Naive thymus-derived CD4-positive, alpha-beta T cell (primary cell): ENCODE measurements around the gene ENDOU. TPM values are rescaled to one million over a fixed set of nuclear protein-coding genes. Genes with fewer than 3 reads are reported as not detected.

Source experiments
- ATAC-seq: fragments of 150-1000 bp; cut with Tn5 transposase; 2 replicates; pipeline ENCODE4 v1.10.0; 2021; ENCODE audit warnings: mild to moderate bottlenecking, moderate library complexity
- CTCF ChIA-PET: fragments of 350-600 bp; sonication (Branson Sonifier 250); formaldehyde crosslinking; loops from one replicate; lab custom pipeline; 2021; ENCODE audit warnings: antibody characterized with exemption; lab: Charles Lee
- POLR2A ChIA-PET: fragments of 350-600 bp; sonication (Branson Sonifier 250); formaldehyde crosslinking; loops from one replicate; lab custom pipeline; 2021; ENCODE audit warnings: antibody characterized with exemption, inconsistent platforms; lab: Charles Lee
- DNase-seq, 9 donors: peaks; one replicate each; pipeline versions ENCODE4 v3.0.0 to v3.0.0-alpha.2; 2020 to 2022; ENCODE audit warnings: mixed read lengths in 1 of 9
- H3K27ac ChIP-seq: one replicate; pipeline ENCODE4 v1.7.0; 2013; ENCODE audit warnings: mild to moderate bottlenecking, low read depth, low read length, moderate library complexity
- H3K27me3 ChIP-seq, 2 donors: one replicate each; pipeline ENCODE4 v1.7.0; 2013; ENCODE audit warnings: low read length in 2 of 2, mild to moderate bottlenecking in 2 of 2, moderate library complexity in 2 of 2; ENCODE audit not compliant: control insufficient read depth in 2 of 2, insufficient read depth in 2 of 2
- H3K36me3 ChIP-seq, 3 experiments: 1 replicate in 2 of 3; 2 replicates in 1 of 3; pipeline ENCODE4 v1.7.0; 2013; ENCODE audit warnings: low read length in 3 of 3, mild to moderate bottlenecking in 3 of 3, moderate library complexity in 1 of 3; ENCODE audit not compliant: insufficient read depth in 3 of 3, control insufficient read depth in 2 of 3
- H3K4me1 ChIP-seq, 2 donors: one replicate each; pipeline ENCODE4 v1.7.0; 2013; ENCODE audit warnings: low read length in 2 of 2, mild to moderate bottlenecking in 2 of 2, moderate library complexity in 1 of 2; ENCODE audit not compliant: control insufficient read depth in 2 of 2, insufficient read depth in 2 of 2
- H3K4me3 ChIP-seq: 2 replicates; pipeline ENCODE4 v1.7.0; 2013; ENCODE audit warnings: mild to moderate bottlenecking, low read length
- H3K9me3 ChIP-seq, 3 experiments: 1 replicate in 2 of 3; 2 replicates in 1 of 3; pipeline ENCODE4 v1.7.0; 2013; ENCODE audit warnings: low read length in 3 of 3; ENCODE audit not compliant: control insufficient read depth in 2 of 3
- H3K27ac Mint-ChIP-seq, 9 donors: one replicate each; pipeline ENCODE4 v1.8.0; 2020 to 2022; ENCODE audit warnings: mixed read lengths in 9 of 9, mild to moderate bottlenecking in 8 of 9, moderate library complexity in 5 of 9, inconsistent platforms in 2 of 9
- H3K27me3 Mint-ChIP-seq, 5 donors: one replicate each; pipeline ENCODE4 v1.8.0; 2021 to 2022; ENCODE audit warnings: mixed read lengths in 5 of 5, mild to moderate bottlenecking in 1 of 5
- H3K36me3 Mint-ChIP-seq, 5 donors: one replicate each; pipeline ENCODE4 v1.8.0; 2020 to 2022; ENCODE audit warnings: mixed read lengths in 5 of 5, mild to moderate bottlenecking in 3 of 5, inconsistent platforms in 1 of 5
- H3K4me1 Mint-ChIP-seq, 7 donors: one replicate each; pipeline ENCODE4 v1.8.0; 2020 to 2022; ENCODE audit warnings: mixed read lengths in 7 of 7, mild to moderate bottlenecking in 3 of 7, inconsistent platforms in 1 of 7
- H3K4me3 Mint-ChIP-seq, 10 donors: one replicate each; pipeline ENCODE4 v1.8.0; 2020 to 2022; ENCODE audit warnings: mild to moderate bottlenecking in 10 of 10, mixed read lengths in 10 of 10, moderate library complexity in 6 of 10, inconsistent platforms in 2 of 10
- H3K9me3 Mint-ChIP-seq, 11 donors: one replicate each; pipeline ENCODE4 v1.8.0; 2020 to 2022; ENCODE audit warnings: mixed read lengths in 11 of 11, mild to moderate bottlenecking in 4 of 11, inconsistent platforms in 1 of 11, moderate library complexity in 1 of 11
- intact Hi-C, 2 donors: fragments of 100-400 bp; cut with micrococcal nuclease; formaldehyde crosslinking; loops; one replicate each; pipeline ENCODE4 v1.15.1; 2023
- polyA plus RNA-seq, 2 donors: library from polyadenylated mRNA; unstranded; fragments of 300-500 nt; fragmentation: Illumina TruSeq; gene quantifications; one replicate each; pipeline ENCODE4 v1.2.3, GENCODE V29; 2021
- total RNA-seq, 6 experiments: library from RNA in 5 of 6; stranded (reverse) in 5 of 6; gene quantifications; 1 replicate in 5 of 6; 2 replicates in 1 of 6; pipeline ENCODE4 v1.2.3 and lab custom pipeline; 2021 to 2026

The ENDOU gene
- total and polyA plus RNA-seq, 7 experiments from 2014 or later = not detected

DNA sequence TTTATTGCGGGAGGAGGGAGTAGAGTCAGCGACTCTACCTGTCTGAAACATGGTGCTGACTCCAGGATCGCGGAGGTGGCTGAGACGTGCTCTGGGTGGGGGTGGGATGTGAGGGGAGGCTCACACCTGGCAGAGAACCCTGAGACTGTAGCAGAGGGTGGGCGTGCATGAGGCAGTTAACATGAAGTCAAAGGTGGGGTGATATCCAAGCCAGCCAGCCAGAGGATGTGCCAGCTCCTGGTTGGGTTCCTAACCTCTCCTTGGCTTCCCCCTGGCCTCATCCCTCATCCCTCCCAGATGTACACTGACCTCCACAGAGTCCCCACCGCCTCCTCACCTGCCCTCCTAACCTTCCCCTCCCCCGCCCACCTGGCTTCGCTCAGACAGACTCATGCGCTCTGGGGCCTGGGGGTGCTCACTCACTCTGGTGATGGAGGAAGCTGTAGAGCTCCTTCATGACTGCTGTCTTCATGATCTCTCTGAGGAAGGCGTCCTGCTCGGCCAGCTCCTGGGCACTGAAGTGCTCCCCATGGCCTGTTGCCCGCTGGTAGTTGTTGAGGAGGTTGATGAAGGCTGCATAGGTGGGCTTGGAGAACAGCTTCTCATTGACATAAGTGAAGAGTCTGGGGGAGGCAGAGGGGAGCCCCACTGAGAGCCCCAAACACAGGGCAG is 9.3 kb downstream of the ENDOU start:
- Mint-ChIP-seq H3K27ac (peak overlapping the region in 4 of 9 donors; percentile 26 to 93 (median 74)), H3K4me3 (peak overlapping the region in 2 of 10 donors; percentile 13 to 64), H3K9me3 (no peaks in the 10 kb centered on the region), H3K36me3 (peaks cover 0 to 8% (median 0%) of the 10 kb centered on the region in 5 donors), H3K27me3 (no peaks in the 10 kb centered on the region), H3K4me1 (peaks cover 17 to 37% (median 29%) of the 10 kb centered on the region in 7 donors)
- POLR2A ChIA-PET = interaction anchor here (0.5 to 1.9 kb wide), 8 partner anchors 9 to 522 kb away, joined by 3 to 8 read pairs (median 3); partner anchors contain the start of gene RPAP3
- Histone ChIP-seq H3K27ac (no peak overlapping the region), H3K27me3 (no peaks in the 10 kb centered on the region), H3K4me3 (no peak overlapping the region), H3K4me1 (peaks cover under 1 to 25% of the 10 kb centered on the region in 2 donors), H3K36me3 (no peaks in the 10 kb centered on the region), H3K9me3 (no peaks in the 10 kb centered on the region)
- ATAC-seq = no peak
- intact Hi-C loops = loop anchor here (1.0 to 10.0 kb wide), 18 partner anchors 10 to 902 kb away; partner anchors contain the start of genes RPAP3 (in 1 of the 2), SENP1 (in 1 of the 2), TMEM106C (in 1 of the 2) and VDR (in 1 of the 2)
- CTCF ChIA-PET = interaction anchor here (0.6 to 7.1 kb wide), 22 partner anchors 8 to 684 kb away, joined by 3 to 67 read pairs (median 5); partner anchors contain the start of genes RAPGEF3, RPAP3 and SLC48A1
- DNase-seq = peak in 1 of 9 donors; percentile 20

DNA sequence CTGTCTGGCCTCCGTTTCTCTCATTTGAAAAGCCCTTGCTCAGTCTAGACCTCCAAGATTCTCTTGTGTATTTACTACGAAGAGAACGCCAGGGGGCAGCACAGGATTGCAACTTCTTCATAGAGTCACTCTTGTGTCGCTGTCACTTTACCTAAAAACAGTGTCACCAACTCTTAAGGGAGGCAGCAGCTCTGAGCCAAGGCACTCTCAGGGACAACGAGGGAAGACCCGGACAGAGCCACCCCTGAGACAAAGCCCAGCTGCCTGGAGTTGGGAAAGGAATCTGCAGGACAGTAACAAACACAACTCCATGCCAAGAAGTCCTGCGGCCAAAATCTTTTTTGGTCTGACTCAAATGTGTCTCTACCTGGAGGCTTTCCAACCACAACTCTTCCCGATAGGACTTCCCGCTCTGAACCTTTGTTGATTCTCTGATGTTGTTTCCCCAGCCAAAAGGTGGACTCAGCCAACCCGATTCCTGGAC is 9.9 kb downstream of the ENDOU start:
- Mint-ChIP-seq H3K4me3 (peak overlapping the region in 7 of 10 donors; percentile 15 to 54 (median 44)), H3K27me3 (no peaks in the 10 kb centered on the region), H3K9me3 (no peaks in the 10 kb centered on the region), H3K4me1 (peaks cover 17 to 34% (median 26%) of the 10 kb centered on the region in 7 donors), H3K36me3 (peaks cover 0 to 8% (median 0%) of the 10 kb centered on the region in 5 donors), H3K27ac (peak overlapping the region; percentile 26 to 91 (median 81))
- Histone ChIP-seq H3K27ac (no peak overlapping the region), H3K4me1 (peaks cover 0 to 25% of the 10 kb centered on the region in 2 donors), H3K27me3 (no peaks in the 10 kb centered on the region), H3K36me3 (no peaks in the 10 kb centered on the region), H3K9me3 (no peaks in the 10 kb centered on the region), H3K4me3 (no peak overlapping the region)
- peak; percentile 56 to 83 (median 75) for DNase-seq
- intact Hi-C loops = loop anchor here (1.0 to 10.0 kb wide), 18 partner anchors 9 to 903 kb away; partner anchors contain the start of genes RPAP3 (in 1 of the 2), SENP1 (in 1 of the 2), TMEM106C (in 1 of the 2) and VDR (in 1 of the 2)
- ChIA-PET CTCF (interaction anchor here (0.6 to 7.1 kb wide), 25 partner anchors 8 to 683 kb away, joined by 3 to 67 read pairs (median 4); partner anchors contain the start of genes RAPGEF3, RPAP3 and SLC48A1), POLR2A (interaction anchor here (0.5 to 1.9 kb wide), 8 partner anchors 8 to 522 kb away, joined by 3 to 8 read pairs (median 3); partner anchors contain the start of gene RPAP3)
- peak; percentile 87 for ATAC-seq

DNA sequence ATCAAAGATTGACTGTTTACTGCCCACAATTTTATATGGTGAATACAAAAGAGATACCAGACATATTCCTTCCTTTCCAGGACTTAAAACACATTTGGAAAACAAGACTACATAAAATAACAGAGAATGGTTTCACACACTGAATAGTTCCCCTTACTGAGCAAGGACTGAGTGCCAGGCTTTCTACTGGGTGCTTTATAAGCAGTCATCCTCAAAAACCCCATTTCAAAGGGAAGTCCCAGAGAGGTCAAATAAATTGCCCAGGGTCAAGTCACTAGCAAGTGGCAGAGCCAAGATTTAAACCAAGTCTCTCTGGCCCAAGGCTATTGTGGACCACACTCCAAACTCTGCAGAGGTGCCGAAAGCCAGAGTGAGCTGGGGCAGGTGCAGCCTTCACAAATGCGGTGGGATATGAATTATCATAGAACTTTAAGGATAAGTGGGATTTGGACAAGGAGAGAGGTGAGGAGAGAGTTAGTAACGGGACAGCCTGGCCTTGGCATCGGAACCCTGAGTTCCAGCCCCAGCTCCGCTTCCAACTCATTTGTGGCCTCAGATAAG is 10.4 kb downstream of the ENDOU start:
- H3K4me3 Mint-ChIP-seq = peak overlapping the region in 5 of 10 donors; percentile 29 to 47 (median 39)
- no peak for DNase-seq
- no peaks in the 10 kb centered on the region for H3K27me3 Mint-ChIP-seq
- peaks cover 16 to 35% (median 28%) of the 10 kb centered on the region in 7 donors for H3K4me1 Mint-ChIP-seq
- no peaks in the 10 kb centered on the region for H3K9me3 ChIP-seq
- peaks cover 0 to 6% (median 0%) of the 10 kb centered on the region in 5 donors for H3K36me3 Mint-ChIP-seq
- no peak for ATAC-seq
- H3K27me3 ChIP-seq = no peaks in the 10 kb centered on the region
- H3K27ac ChIP-seq = no peak overlapping the region
- peaks cover 0 to 25% of the 10 kb centered on the region in 2 donors for H3K4me1 ChIP-seq
- intact Hi-C loops = loop anchor here (1.0 to 10.0 kb wide), 18 partner anchors 9 to 903 kb away; partner anchors contain the start of genes RPAP3 (in 1 of the 2), SENP1 (in 1 of the 2), TMEM106C (in 1 of the 2) and VDR (in 1 of the 2)
- ChIA-PET CTCF (interaction anchor here (0.7 to 7.1 kb wide), 19 partner anchors 9 to 683 kb away, joined by 3 to 67 read pairs (median 5); partner anchors contain the start of genes RAPGEF3, RPAP3 and SLC48A1), POLR2A (interaction anchor here (1.0 to 1.9 kb wide), 3 partner anchors 9 to 51 kb away, joined by 3 to 5 read pairs (median 3); partner anchors contain the start of gene RPAP3)
- no peak overlapping the region for H3K4me3 ChIP-seq
- H3K9me3 Mint-ChIP-seq = no peaks in the 10 kb centered on the region
- H3K27ac Mint-ChIP-seq = peak overlapping the region in 8 of 9 donors; percentile 26 to 91 (median 82)
- no peaks in the 10 kb centered on the region for H3K36me3 ChIP-seq

DNA sequence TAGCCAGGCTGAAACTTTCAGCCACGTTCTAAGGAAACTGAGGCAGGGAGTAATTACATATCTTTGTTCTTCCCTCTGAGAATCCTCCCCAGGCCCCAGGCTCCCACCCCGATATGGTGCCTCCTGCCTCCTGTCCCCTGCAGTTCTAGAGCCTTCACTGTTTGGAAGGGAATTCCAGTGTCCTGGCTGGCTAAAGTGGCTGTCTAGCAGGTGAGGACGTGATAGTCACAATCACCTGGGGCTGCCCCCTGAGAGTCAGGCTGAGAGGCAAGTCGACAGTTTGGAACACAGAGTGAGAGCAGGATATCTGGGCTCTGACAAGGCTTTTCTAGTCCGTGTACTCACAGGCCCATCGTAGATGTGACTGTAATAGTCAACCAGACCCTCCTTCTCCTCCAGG is 13.1 kb downstream of the ENDOU start:
- Histone ChIP-seq H3K4me1 (peaks cover 10 to 30% of the 10 kb centered on the region in 2 donors), H3K27ac (no peak overlapping the region), H3K4me3 (no peak overlapping the region), H3K36me3 (no peaks in the 10 kb centered on the region), H3K27me3 (no peaks in the 10 kb centered on the region), H3K9me3 (no peaks in the 10 kb centered on the region)
- H3K27ac Mint-ChIP-seq = no peak overlapping the region
- H3K36me3 Mint-ChIP-seq = peaks cover 0 to 4% (median 0%) of the 10 kb centered on the region in 5 donors
- H3K4me3 Mint-ChIP-seq = no peak overlapping the region
- no peaks in the 10 kb centered on the region for H3K9me3 Mint-ChIP-seq
- DNase-seq (no peak), ATAC-seq (no peak)
- peaks cover 26 to 49% (median 42%) of the 10 kb centered on the region in 7 donors for H3K4me1 Mint-ChIP-seq
- ChIA-PET CTCF (interaction anchor here (2.3 to 7.1 kb wide), 3 partner anchors 30 to 128 kb away, joined by 14 to 67 read pairs (median 56); no protein-coding TSS in a partner anchor), POLR2A (no interaction called here)
- intact Hi-C loops = loop anchor here in 1 of 2 donors (10.0 kb wide), 1 partner anchor 393 kb away; the partner anchor contains the start of gene SENP1
- no peaks in the 10 kb centered on the region for H3K27me3 Mint-ChIP-seq

DNA sequence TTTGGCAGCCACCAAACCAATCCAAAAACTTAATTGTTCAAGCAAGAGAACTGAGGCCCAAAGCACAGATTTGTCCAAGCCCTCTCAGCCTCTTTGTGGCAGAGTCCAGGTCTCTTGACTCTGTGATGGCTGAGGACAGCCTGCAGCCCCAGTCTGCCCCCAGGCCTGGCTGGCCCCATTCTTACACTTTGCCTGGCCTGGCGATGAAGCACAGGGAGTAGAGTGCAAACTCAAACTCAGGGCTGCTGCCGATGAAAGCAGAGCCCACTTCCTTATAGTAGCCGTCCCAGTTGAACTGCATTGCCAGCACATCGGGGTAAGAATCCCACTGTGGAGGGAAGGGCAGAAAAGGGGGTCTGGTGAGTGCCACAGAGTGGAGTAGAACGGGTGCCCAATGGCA is 13.8 kb downstream of the ENDOU start:
- Histone ChIP-seq H3K4me1 (peaks cover 15 to 23% of the 10 kb centered on the region in 2 donors), H3K27me3 (no peaks in the 10 kb centered on the region), H3K36me3 (no peaks in the 10 kb centered on the region), H3K4me3 (no peak overlapping the region), H3K9me3 (no peaks in the 10 kb centered on the region), H3K27ac (no peak overlapping the region)
- Mint-ChIP-seq H3K27me3 (no peaks in the 10 kb centered on the region), H3K27ac (peak overlapping the region in 1 of 9 donors; percentile 36), H3K9me3 (no peaks in the 10 kb centered on the region), H3K4me3 (no peak overlapping the region), H3K4me1 (peaks cover 32 to 48% (median 41%) of the 10 kb centered on the region in 7 donors), H3K36me3 (peaks cover 0 to 4% (median 0%) of the 10 kb centered on the region in 5 donors)
- DNase-seq = no peak
- ChIA-PET CTCF (interaction anchor here (0.6 to 7.1 kb wide), 3 partner anchors 17 to 128 kb away, joined by 3 to 67 read pairs (median 56); no protein-coding TSS in a partner anchor), POLR2A (no interaction called here)
- no peak for ATAC-seq
- intact Hi-C loops = loop anchor here in 1 of 2 donors (10.0 kb wide), 1 partner anchor 393 kb away; the partner anchor contains the start of gene SENP1
